Upper lobe of left lung (tissue), 4 donors: ENCODE measurements around the gene MITF.

Experiments used
- CTCF ChIP-seq, 6 experiments: fragments of 450-650 bp in 4 of 6; fragments of 200-600 bp in 2 of 6; sonication (generic) in 2 of 6; IDR thresholded peaks; one replicate each; pipeline ENCODE4 v1.5.1; 2016 to 2019; ENCODE audit warnings: antibody characterized with exemption in 6 of 6
- POLR2A ChIP-seq, 4 donors: fragments of 450-650 bp; IDR thresholded peaks; one replicate each; pipeline ENCODE4 v1.5.1; 2016 to 2017; ENCODE audit warnings: antibody characterized with exemption in 4 of 4, mild to moderate bottlenecking in 2 of 4
- POLR2AphosphoS5 ChIP-seq, 2 donors: sonication (generic); formaldehyde crosslinking; IDR thresholded peaks; one replicate each; pipeline ENCODE4 v1.5.1; 2017; ENCODE audit warnings: antibody characterized with exemption in 2 of 2

- TF ChIP-seq CTCF (IDR thresholded peaks at IDR 0.05) (no peak), POLR2AphosphoS5 (IDR thresholded peaks at IDR 0.05) (no peak), POLR2A (IDR thresholded peaks at IDR 0.05) (no peak)
Observed at GRCh38 chr3:69715204-69715603, 24.1 kb upstream of the MITF start.
